ENCODE measurements around the gene KIAA1958.

KIAA1958 gene

DNA sequence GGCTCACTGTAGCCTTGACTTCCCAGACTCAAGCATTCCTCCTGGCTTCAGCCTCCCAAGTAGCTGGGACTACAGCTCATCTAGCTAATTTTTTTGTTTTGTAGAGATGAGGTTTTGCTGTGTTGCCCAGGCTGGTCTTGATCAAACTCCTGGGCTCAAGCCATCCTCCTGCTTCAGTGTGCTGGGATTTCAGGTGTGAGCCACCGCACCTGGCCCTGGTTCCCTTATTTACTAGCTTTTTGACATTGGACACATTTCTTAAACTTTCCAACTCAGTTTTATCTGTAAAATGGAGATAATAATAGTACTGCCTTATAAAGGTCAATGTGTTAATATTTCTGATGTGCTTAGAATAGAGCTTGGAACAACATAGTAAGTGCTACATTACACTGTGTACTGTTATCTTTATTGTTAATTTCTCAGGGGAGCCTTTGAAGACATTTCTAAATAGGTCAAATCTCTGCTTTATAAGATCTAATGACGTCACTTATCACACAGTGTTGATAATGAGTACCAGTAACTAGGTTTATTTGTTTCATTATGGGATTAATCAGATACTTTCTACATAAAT is 66.7 kb downstream of the KIAA1958 start:
- H3K36me3 ChIP-seq (replicated peaks; ENCODE audit: low read depth, low read length): no peaks in the 10 kb centered on the region
- TF ChIP-seq, protein P1, sequence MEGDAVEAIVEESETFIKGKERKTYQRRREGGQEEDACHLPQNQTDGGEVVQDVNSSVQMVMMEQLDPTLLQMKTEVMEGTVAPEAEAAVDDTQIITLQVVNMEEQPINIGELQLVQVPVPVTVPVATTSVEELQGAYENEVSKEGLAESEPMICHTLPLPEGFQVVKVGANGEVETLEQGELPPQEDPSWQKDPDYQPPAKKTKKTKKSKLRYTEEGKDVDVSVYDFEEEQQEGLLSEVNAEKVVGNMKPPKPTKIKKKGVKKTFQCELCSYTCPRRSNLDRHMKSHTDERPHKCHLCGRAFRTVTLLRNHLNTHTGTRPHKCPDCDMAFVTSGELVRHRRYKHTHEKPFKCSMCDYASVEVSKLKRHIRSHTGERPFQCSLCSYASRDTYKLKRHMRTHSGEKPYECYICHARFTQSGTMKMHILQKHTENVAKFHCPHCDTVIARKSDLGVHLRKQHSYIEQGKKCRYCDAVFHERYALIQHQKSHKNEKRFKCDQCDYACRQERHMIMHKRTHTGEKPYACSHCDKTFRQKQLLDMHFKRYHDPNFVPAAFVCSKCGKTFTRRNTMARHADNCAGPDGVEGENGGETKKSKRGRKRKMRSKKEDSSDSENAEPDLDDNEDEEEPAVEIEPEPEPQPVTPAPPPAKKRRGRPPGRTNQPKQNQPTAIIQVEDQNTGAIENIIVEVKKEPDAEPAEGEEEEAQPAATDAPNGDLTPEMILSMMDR (IDR thresholded peaks at IDR 0.05; ENCODE audit: low read depth, low read length): no peak
- no peak for TF ChIP-seq EZH2phosphoT487 (IDR thresholded peaks at IDR 0.05; ENCODE audit: low read depth)
- no peaks in the 10 kb centered on the region for H3K9me3 ChIP-seq (ENCODE audit: insufficient read depth, low read length)
- H3K27me3 ChIP-seq (ENCODE audit: low read depth, low read length): no peaks in the 10 kb centered on the region
- H2AFZ ChIP-seq (ENCODE audit: low read depth, low read length): no peak overlapping the region
- no peak overlapping the region for H3K4me3 ChIP-seq (ENCODE audit: low read length)
- H3K79me2 ChIP-seq (ENCODE audit: low read length): peaks cover 11% of the 10 kb centered on the region
- no peak overlapping the region for H3K4me2 ChIP-seq (ENCODE audit: low read length)
- H3K27ac ChIP-seq (ENCODE audit: low read length): no peak overlapping the region
- peaks cover 3% of the 10 kb centered on the region; the same call in 1 of the 2 replicates for H4K20me1 ChIP-seq (ENCODE audit: insufficient read depth, low read length)
- no peak overlapping the region for H3K9ac ChIP-seq (ENCODE audit: low read length)
- H3K4me1 ChIP-seq (ENCODE audit: low read length): no peaks in the 10 kb centered on the region

- TF ChIP-seq, protein P1 (IDR thresholded peaks at IDR 0.05; ENCODE audit: low read depth, low read length): no peak
- TF ChIP-seq EZH2phosphoT487 (IDR thresholded peaks at IDR 0.05; ENCODE audit: low read depth): no peak
- no peaks in the 10 kb centered on the region for H3K4me1 ChIP-seq (ENCODE audit: low read length)
- no peak overlapping the region for H3K27ac ChIP-seq (ENCODE audit: low read length)
- H3K9ac ChIP-seq (ENCODE audit: low read length): no peak overlapping the region
- no peak overlapping the region for H2AFZ ChIP-seq (ENCODE audit: low read depth, low read length)
- no peaks in the 10 kb centered on the region for H3K9me3 ChIP-seq (ENCODE audit: insufficient read depth, low read length)
- H3K27me3 ChIP-seq (ENCODE audit: low read depth, low read length): no peaks in the 10 kb centered on the region
- H4K20me1 ChIP-seq (ENCODE audit: insufficient read depth, low read length): 0 out of 2 replicates have a peak, but pooled peaks cover 3% of the 10 kb centered on the region
- H3K4me3 ChIP-seq (ENCODE audit: low read length): no peak overlapping the region
- H3K79me2 ChIP-seq (ENCODE audit: low read length): peaks cover 11% of the 10 kb centered on the region
- no peaks in the 10 kb centered on the region for H3K36me3 ChIP-seq (replicated peaks; ENCODE audit: low read depth, low read length)
- H3K4me2 ChIP-seq (ENCODE audit: low read length): no peak overlapping the region
These were observed 67.9 kb downstream of the KIAA1958 start for GRCh38 chr9:112554516-112554915.

DNA sequence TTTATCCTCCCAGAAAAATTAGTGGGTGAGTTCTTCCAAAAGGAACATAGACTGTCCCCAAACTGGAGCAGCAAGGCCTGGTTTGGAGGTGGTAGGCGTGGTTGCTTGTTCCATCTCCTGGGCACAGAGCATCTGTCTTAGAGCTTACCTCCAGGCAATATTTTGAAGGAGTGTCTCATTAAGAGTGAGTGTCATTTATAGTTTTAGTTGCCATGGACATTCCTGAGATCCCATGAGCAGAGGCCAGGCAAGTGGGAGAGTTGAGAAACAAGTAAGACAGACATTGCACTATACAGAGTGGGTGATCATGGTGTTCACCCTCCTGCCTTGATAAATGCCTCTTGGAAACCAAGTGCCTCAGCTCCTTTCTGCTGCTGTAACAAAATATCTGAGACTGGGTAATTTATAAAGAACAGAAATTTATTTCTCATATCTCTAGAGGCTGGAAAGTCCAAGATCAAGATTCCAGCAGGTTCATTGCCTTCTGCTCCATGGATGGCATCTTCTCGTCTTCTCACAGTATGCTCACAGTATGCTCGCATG is 68.5 kb downstream of the KIAA1958 start:
- no peaks in the 10 kb centered on the region for H3K36me3 ChIP-seq (replicated peaks; ENCODE audit: low read depth, low read length)
- H3K27me3 ChIP-seq (ENCODE audit: low read depth, low read length): no peaks in the 10 kb centered on the region
- no peak overlapping the region for H3K4me2 ChIP-seq (ENCODE audit: low read length)
- H3K4me3 ChIP-seq (ENCODE audit: low read length): no peak overlapping the region
- H3K79me2 ChIP-seq (ENCODE audit: low read length): peaks cover 10% of the 10 kb centered on the region
- no peaks in the 10 kb centered on the region for H3K9me3 ChIP-seq (ENCODE audit: insufficient read depth, low read length)
- no peaks in the 10 kb centered on the region for H3K4me1 ChIP-seq (ENCODE audit: low read length)
- H3K9ac ChIP-seq (ENCODE audit: low read length): no peak overlapping the region
- H2AFZ ChIP-seq (ENCODE audit: low read depth, low read length): no peak overlapping the region
- H3K27ac ChIP-seq (ENCODE audit: low read length): no peak overlapping the region
- 0 out of 2 replicates have a peak, but pooled peaks cover 3% of the 10 kb centered on the region for H4K20me1 ChIP-seq (ENCODE audit: insufficient read depth, low read length)
- TF ChIP-seq, protein P1 (IDR thresholded peaks at IDR 0.05; ENCODE audit: low read depth, low read length): no peak
- TF ChIP-seq EZH2phosphoT487 (IDR thresholded peaks at IDR 0.05; ENCODE audit: low read depth): no peak

DNA sequence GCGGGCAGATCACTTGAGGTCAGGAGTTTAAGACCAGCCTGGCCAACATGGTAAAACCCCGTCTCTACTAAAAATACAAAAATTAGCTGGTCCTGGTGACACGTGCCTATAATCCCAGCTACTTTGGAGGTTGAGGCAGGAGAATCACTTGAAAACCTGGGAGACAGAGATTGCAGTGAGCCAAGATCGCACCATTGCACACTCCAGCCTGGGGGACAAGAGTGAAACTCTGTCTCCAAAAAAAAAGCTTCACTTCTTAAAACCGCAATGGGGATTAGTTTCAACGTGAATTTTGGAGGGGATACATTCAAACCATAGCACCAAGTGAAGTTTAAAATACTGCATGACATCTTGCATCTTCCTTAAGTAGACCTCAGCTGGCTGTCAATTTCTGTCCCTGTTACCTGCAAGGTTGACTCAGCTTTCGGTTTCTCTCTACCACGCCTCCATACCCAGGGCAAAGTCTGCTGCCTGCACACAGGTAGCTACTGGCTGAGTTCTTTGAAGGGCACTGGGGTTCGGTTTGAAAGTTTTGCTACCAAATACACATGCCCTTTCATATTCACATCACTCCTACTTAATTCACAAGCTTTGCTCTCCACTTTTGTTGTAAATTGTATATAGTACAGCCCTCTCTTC is 69.3 kb downstream of the KIAA1958 start:
- peaks cover 3% of the 10 kb centered on the region; the same call in 1 of the 2 replicates for H3K79me2 ChIP-seq (ENCODE audit: low read length)
- TF ChIP-seq EZH2phosphoT487 (IDR thresholded peaks at IDR 0.05; ENCODE audit: low read depth): no peak
- TF ChIP-seq, protein P1 (IDR thresholded peaks at IDR 0.05; ENCODE audit: low read depth, low read length): no peak
- no peak overlapping the region for H3K9ac ChIP-seq (ENCODE audit: low read length)
- H3K4me1 ChIP-seq (ENCODE audit: low read length): no peaks in the 10 kb centered on the region
- H3K9me3 ChIP-seq (ENCODE audit: insufficient read depth, low read length): no peaks in the 10 kb centered on the region
- 0 out of 2 replicates have a peak, but pooled peaks cover 3% of the 10 kb centered on the region for H4K20me1 ChIP-seq (ENCODE audit: insufficient read depth, low read length)
- H3K4me3 ChIP-seq (ENCODE audit: low read length): no peak overlapping the region
- H3K27me3 ChIP-seq (ENCODE audit: low read depth, low read length): no peaks in the 10 kb centered on the region
- H3K4me2 ChIP-seq (ENCODE audit: low read length): no peak overlapping the region
- H3K27ac ChIP-seq (ENCODE audit: low read length): no peak overlapping the region
- H3K36me3 ChIP-seq (replicated peaks; ENCODE audit: low read depth, low read length): no peaks in the 10 kb centered on the region
- no peak overlapping the region for H2AFZ ChIP-seq (ENCODE audit: low read depth, low read length)

Measured in OCI-LY3 (cell line).